SK-N-SH (cell line): Measurements from ENCODE around the gene TSNAXIP1.

Source experiments
- CHD2 ChIP-seq: fragments of 150-350 bp; IDR thresholded peaks from 2 replicates; pipeline ENCODE4 v1.6.1; 2018; ENCODE audit warnings: low read length; ENCODE audit not compliant: partially characterized antibody
- CTCF ChIP-seq: fragments of 200-600 bp; sonication (generic); IDR thresholded peaks from 2 replicates; pipeline ENCODE4 v1.6.1; 2017; ENCODE audit warnings: antibody characterized with exemption, mild to moderate bottlenecking, moderate library complexity
- ELF1 ChIP-seq: IDR thresholded peaks from 2 replicates; pipeline ENCODE4 v1.4.0; 2012
- FOXJ3 ChIP-seq: sonication (generic); formaldehyde crosslinking; IDR thresholded peaks from 2 replicates; pipeline ENCODE4 v1.5.1; 2020; ENCODE audit warnings: mild to moderate bottlenecking, missing genetic modification reagents
- FOXM1 ChIP-seq: IDR thresholded peaks from 2 replicates; pipeline ENCODE4 v1.4.0; 2012; ENCODE audit warnings: low read depth, mild to moderate bottlenecking
- MAX ChIP-seq: IDR thresholded peaks from 2 replicates; pipeline ENCODE4 v1.4.0; 2012; ENCODE audit warnings: low read depth
- MXI1 ChIP-seq: IDR thresholded peaks from 2 replicates; pipeline ENCODE4 v1.6.1; 2012; ENCODE audit warnings: mild to moderate bottlenecking, low read depth, low read length, improper control_type of control experiment
- NFIC ChIP-seq: IDR thresholded peaks from 2 replicates; pipeline ENCODE4 v1.4.0; 2012; ENCODE audit warnings: borderline replicate concordance
- POLR2AphosphoS5 ChIP-seq: IDR thresholded peaks from 2 replicates; pipeline ENCODE4 v1.6.1; 2012; ENCODE audit warnings: low read depth, low read length
- RAD21 ChIP-seq: IDR thresholded peaks from 2 replicates; pipeline ENCODE4 v1.6.1; 2012; ENCODE audit warnings: mild to moderate bottlenecking, low read length
- RFX5 ChIP-seq: IDR thresholded peaks from 2 replicates; pipeline ENCODE4 v1.6.1; 2012; ENCODE audit warnings: mild to moderate bottlenecking, improper control_type of control experiment, low read length
- SIN3A ChIP-seq: IDR thresholded peaks from 2 replicates; pipeline ENCODE4 v1.6.1; 2012; ENCODE audit warnings: low read depth, mild to moderate bottlenecking, low read length, moderate library complexity, borderline replicate concordance
- SMC3 ChIP-seq: IDR thresholded peaks from 2 replicates; pipeline ENCODE4 v1.6.1; 2012; ENCODE audit warnings: low read depth, low read length, improper control_type of control experiment
- TAF1 ChIP-seq: IDR thresholded peaks from 2 replicates; pipeline ENCODE4 v1.6.1; 2012; ENCODE audit warnings: low read depth, mild to moderate bottlenecking, low read length, moderate library complexity, borderline replicate concordance

GRCh38 chr16:67760956-67761230 lies 45.8 kb upstream of the TSNAXIP1 start:
- TF ChIP-seq FOXJ3 (CRISPR knock-in tag) (no peak), CTCF (no peak), POLR2AphosphoS5 (no peak), MAX (no peak), TAF1 (no peak), RAD21 (no peak), ELF1 (no peak), NFIC (no peak), RFX5 (no peak), CHD2 (no peak), SMC3 (no peak), FOXM1 (no peak), SIN3A (no peak), MXI1 (no peak)
